ENCODE data around the gene HTR4. TPM values are rescaled to one million over a fixed set of nuclear protein-coding genes. Genes with fewer than 3 reads are reported as not detected.

The HTR4 gene
- total and polyA plus RNA-seq, 4 donors = 0.17 to 0.18 TPM; not detected in 2

DNA sequence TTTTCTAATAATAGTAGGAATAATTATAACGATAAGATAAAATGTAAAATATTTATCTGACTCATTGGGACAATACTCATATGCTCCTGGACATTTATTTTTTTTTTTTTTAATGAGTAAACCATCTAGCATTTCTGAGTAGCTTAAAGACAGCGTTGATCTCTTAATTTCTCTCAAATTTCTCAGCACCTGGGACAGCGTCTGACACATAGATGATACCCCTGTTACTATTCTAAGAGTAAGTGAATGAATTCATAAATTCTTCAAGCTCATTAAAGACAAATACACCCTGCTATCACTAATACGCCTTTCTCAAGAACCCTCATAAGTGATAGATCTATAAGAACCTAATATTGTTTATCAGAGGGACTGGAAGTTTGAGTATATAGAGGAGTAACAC, 12.0 kb upstream of the HTR4 start:
- H3K36me3 ChIP-seq (ENCODE audit: control insufficient read depth in 4 of 4, insufficient read depth in 4 of 4, low read length in 4 of 4) = no peaks in the 10 kb centered on the region
- TF ChIP-seq, protein P1, sequence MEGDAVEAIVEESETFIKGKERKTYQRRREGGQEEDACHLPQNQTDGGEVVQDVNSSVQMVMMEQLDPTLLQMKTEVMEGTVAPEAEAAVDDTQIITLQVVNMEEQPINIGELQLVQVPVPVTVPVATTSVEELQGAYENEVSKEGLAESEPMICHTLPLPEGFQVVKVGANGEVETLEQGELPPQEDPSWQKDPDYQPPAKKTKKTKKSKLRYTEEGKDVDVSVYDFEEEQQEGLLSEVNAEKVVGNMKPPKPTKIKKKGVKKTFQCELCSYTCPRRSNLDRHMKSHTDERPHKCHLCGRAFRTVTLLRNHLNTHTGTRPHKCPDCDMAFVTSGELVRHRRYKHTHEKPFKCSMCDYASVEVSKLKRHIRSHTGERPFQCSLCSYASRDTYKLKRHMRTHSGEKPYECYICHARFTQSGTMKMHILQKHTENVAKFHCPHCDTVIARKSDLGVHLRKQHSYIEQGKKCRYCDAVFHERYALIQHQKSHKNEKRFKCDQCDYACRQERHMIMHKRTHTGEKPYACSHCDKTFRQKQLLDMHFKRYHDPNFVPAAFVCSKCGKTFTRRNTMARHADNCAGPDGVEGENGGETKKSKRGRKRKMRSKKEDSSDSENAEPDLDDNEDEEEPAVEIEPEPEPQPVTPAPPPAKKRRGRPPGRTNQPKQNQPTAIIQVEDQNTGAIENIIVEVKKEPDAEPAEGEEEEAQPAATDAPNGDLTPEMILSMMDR (IDR thresholded peaks at IDR 0.05; ENCODE audit: control extremely low read depth, extremely low read depth) = no peak
- ATAC-seq (ENCODE audit: insufficient read depth, low FRiP score) = no peak
- H3K27me3 ChIP-seq (ENCODE audit: control insufficient read depth in 3 of 3, insufficient read depth in 3 of 3, low read length in 2 of 3) = no peaks in the 10 kb centered on the region
- 65 to 75% methylated on average over 4 of the region's 4 CpGs for whole genome bisulfite sequencing, 2 donors
- no peaks in the 10 kb centered on the region for H3K4me1 ChIP-seq (ENCODE audit: control insufficient read depth in 5 of 5, insufficient read depth in 5 of 5, low read length in 5 of 5)
- no peak overlapping the region for H3K27ac ChIP-seq (ENCODE audit: low read depth in 1 of 2, low read length in 1 of 2)
- no peaks in the 10 kb centered on the region for H3K9me3 ChIP-seq (ENCODE audit: control insufficient read depth in 4 of 4, insufficient read depth in 3 of 4, low read length in 3 of 4)
- H3K4me3 ChIP-seq = no peak overlapping the region
- H3K9ac ChIP-seq (ENCODE audit: insufficient read depth in 1 of 2, low read length in 2 of 2) = no peak overlapping the region
- no peak for DNase-seq

DNA sequence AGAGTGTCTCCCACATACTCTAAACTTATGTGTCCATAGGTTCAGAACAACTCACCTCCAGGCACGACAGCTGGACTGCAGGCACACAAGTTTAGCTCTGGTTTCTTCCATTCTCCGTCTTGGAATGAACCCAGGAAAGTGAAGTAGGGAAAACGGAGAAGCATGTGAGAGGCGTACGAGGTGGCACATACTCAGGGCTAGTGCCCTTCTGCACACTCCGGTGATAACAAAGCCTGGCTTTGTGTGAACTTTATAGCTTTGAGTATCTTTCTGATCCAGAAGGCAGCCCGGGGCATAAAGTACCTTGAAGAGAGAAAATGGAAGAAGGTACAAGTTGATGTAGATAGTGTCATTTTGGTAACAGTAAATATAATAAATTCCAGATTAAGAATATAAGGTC, 11.1 kb upstream of the HTR4 start:
- H3K9me3 ChIP-seq (ENCODE audit: control insufficient read depth in 4 of 4, insufficient read depth in 3 of 4, low read length in 3 of 4) = no peaks in the 10 kb centered on the region
- WGBS, 2 donors = 58 to 75% methylated on average over 7 of the region's 7 CpGs
- DNase-seq = peak in 1 of 3 donors; percentile 27

DNA sequence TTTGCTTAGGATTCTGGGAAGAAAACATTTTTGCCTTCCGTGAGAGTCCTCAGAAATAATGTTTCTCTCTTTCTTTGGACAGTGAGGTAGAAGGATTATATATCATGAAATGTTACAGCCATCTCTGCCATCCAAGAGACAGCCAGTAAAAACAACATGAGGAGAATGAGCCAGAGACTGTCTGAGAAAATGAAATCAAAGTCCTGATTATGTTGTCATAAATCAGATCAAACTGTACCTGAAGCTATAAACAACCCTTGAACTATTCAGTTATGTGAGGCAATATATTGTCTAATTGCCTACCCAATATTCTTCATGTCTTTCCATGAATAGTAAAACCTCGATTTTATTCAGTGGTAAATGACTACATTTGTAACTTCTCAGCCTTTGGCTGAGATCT, 9.2 kb upstream of the HTR4 start:
- H3K9ac ChIP-seq (ENCODE audit: insufficient read depth in 1 of 2, low read length in 2 of 2) = no peak overlapping the region
- H3K36me3 ChIP-seq (ENCODE audit: control insufficient read depth in 4 of 4, insufficient read depth in 4 of 4, low read length in 4 of 4) = no peaks in the 10 kb centered on the region
- WGBS, 2 donors = 72% methylated on average over 2 of the region's 2 CpGs
- no peaks in the 10 kb centered on the region for H3K9me3 ChIP-seq (ENCODE audit: control insufficient read depth in 4 of 4, insufficient read depth in 3 of 4, low read length in 3 of 4)
- TF ChIP-seq, protein P1 (IDR thresholded peaks at IDR 0.05; ENCODE audit: control extremely low read depth, extremely low read depth) = no peak
- DNase-seq = no peak
- no peak overlapping the region for H3K27ac ChIP-seq (ENCODE audit: low read depth in 1 of 2, low read length in 1 of 2)
- no peaks in the 10 kb centered on the region for H3K27me3 ChIP-seq (ENCODE audit: control insufficient read depth in 3 of 3, insufficient read depth in 3 of 3, low read length in 2 of 3)
- H3K4me1 ChIP-seq (ENCODE audit: control insufficient read depth in 5 of 5, insufficient read depth in 5 of 5, low read length in 5 of 5) = peaks cover 0 to 5% (median 0%) of the 10 kb centered on the region in 5 donors
- no peak overlapping the region for H3K4me3 ChIP-seq
- no peak for ATAC-seq (ENCODE audit: insufficient read depth, low FRiP score)

More for the DNA sequence above, 11.1 kb upstream of the HTR4 start:
- no peak for ATAC-seq (ENCODE audit: insufficient read depth, low FRiP score)
- H3K27me3 ChIP-seq (ENCODE audit: control insufficient read depth in 3 of 3, insufficient read depth in 3 of 3, low read length in 2 of 3) = no peaks in the 10 kb centered on the region
- TF ChIP-seq, protein P1 (IDR thresholded peaks at IDR 0.05; ENCODE audit: control extremely low read depth, extremely low read depth) = no peak
- no peak overlapping the region for H3K4me3 ChIP-seq
- no peak overlapping the region for H3K27ac ChIP-seq (ENCODE audit: low read depth in 1 of 2, low read length in 1 of 2)
- H3K9ac ChIP-seq (ENCODE audit: insufficient read depth in 1 of 2, low read length in 2 of 2) = no peak overlapping the region
- H3K36me3 ChIP-seq (ENCODE audit: control insufficient read depth in 4 of 4, insufficient read depth in 4 of 4, low read length in 4 of 4) = no peaks in the 10 kb centered on the region
- H3K4me1 ChIP-seq (ENCODE audit: control insufficient read depth in 5 of 5, insufficient read depth in 5 of 5, low read length in 5 of 5) = no peaks in the 10 kb centered on the region

DNA sequence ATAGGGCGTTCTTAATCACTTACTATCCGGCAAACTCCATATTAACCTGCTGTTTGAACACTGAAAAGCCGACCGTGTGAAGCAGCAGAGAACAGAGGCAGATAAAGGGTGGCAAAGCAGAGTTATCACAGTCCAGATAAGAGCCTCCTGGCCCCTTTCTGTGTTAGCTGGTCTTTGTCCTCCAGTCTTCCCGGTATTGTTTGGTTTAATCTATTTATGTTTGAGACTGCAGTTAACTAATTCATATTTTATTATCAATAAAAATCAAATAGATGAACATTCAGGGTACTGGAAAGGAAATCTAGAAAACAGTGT, 6.0 kb upstream of the HTR4 start:
- WGBS, 2 donors = 53 to 75% methylated on average over 5 of the region's 5 CpGs
- no peaks in the 10 kb centered on the region for H3K36me3 ChIP-seq (ENCODE audit: control insufficient read depth in 4 of 4, insufficient read depth in 4 of 4, low read length in 4 of 4)
- peaks cover 0 to 5% (median 0%) of the 10 kb centered on the region in 5 donors for H3K4me1 ChIP-seq (ENCODE audit: control insufficient read depth in 5 of 5, insufficient read depth in 5 of 5, low read length in 5 of 5)
- peaks cover 0 to 8% (median 0%) of the 10 kb centered on the region in 3 donors for H3K27me3 ChIP-seq (ENCODE audit: control insufficient read depth in 3 of 3, insufficient read depth in 3 of 3, low read length in 2 of 3)
- ATAC-seq (ENCODE audit: insufficient read depth, low FRiP score) (no peak), DNase-seq (no peak)
- TF ChIP-seq, protein P1 (IDR thresholded peaks at IDR 0.05; ENCODE audit: control extremely low read depth, extremely low read depth) = no peak
- H3K27ac ChIP-seq (ENCODE audit: low read depth in 1 of 2, low read length in 1 of 2) = no peak overlapping the region
- H3K4me3 ChIP-seq = no peak overlapping the region
- H3K9me3 ChIP-seq (ENCODE audit: control insufficient read depth in 4 of 4, insufficient read depth in 3 of 4, low read length in 3 of 4) = no peaks in the 10 kb centered on the region
- no peak overlapping the region for H3K9ac ChIP-seq (ENCODE audit: insufficient read depth in 1 of 2, low read length in 2 of 2)
